ENCODE data around the gene SUPT6H.

SUPT6H gene

GRCh38 chr17:28749516-28750177, 87.6 kb downstream of the SUPT6H start:
- DNase-seq (ENCODE audit: low read depth in 2 of 2) = no peak

GRCh38 chr17:28750178-28751047, 88.4 kb downstream of the SUPT6H start:
- peak; percentile 73 to 76 for DNase-seq (ENCODE audit: low read depth in 2 of 2)

- DNase-seq (ENCODE audit: low read depth in 2 of 2) = no peak
These were observed 89.8 kb downstream of the SUPT6H start for GRCh38 chr17:28751600-28752366.
